AG04450 (cell line): ENCODE data around the gene GBP1. TPM values are rescaled to one million over a fixed set of nuclear protein-coding genes. Genes with fewer than 3 reads are reported as not detected.
"Not testable (repeated sequence)": the region's sequence is repeated elsewhere in the genome, so short reads cannot be mapped to it uniquely, and the experiment has no call there.

Experiments
- CTCF ChIA-PET: fragments of 300-600, 350-600 bp; formaldehyde crosslinking; extraction: SDS; loops from one replicate; lab custom pipeline; 2022; ENCODE audit warnings: antibody characterized with exemption, inconsistent platforms; lab: Charles Lee
- POLR2A ChIA-PET: fragments of 350-600 bp; formaldehyde crosslinking; extraction: SDS; loops from one replicate; lab custom pipeline; 2021; ENCODE audit warnings: antibody characterized with exemption, inconsistent platforms; lab: Yijun Ruan, JAX
- DNase-seq: peaks from one replicate; pipeline ENCODE4 v3.0.0-alpha.2; 2011; ENCODE audit warnings: low read depth, low spot score
- H3K27ac ChIP-seq: one replicate; pipeline ENCODE4 v1.5.1; 2012; ENCODE audit warnings: low read depth, low read length, control low read depth
- H3K27me3 ChIP-seq: one replicate; pipeline ENCODE4 v1.6.0; 2012; ENCODE audit warnings: low read length; ENCODE audit not compliant: control insufficient read depth, insufficient read depth
- H3K4me3 ChIP-seq: 2 replicates; pipeline ENCODE4 v1.5.1; 2011; ENCODE audit warnings: mild to moderate bottlenecking, low read depth, low read length, control low read depth
- H3K9me3 ChIP-seq: 2 replicates; pipeline ENCODE4 v1.5.1; 2012; ENCODE audit warnings: low read length; ENCODE audit not compliant: control insufficient read depth, insufficient read depth
- polyA plus RNA-seq: library from polyadenylated mRNA; depleted of rRNA; stranded (reverse); fragments of >200 nt; gene quantifications from 2 replicates; pipeline ENCODE4 v1.2.3, GENCODE V29; 2011
- TF ChIP-seq, protein P1 (sequence below): IDR thresholded peaks from 2 replicates; pipeline ENCODE4 v1.5.1; 2011; ENCODE audit warnings: low read depth, low read length, control low read depth, inconsistent platforms

GBP1 gene
- polyA plus RNA-seq, 1 experiment = 103 TPM

DNA sequence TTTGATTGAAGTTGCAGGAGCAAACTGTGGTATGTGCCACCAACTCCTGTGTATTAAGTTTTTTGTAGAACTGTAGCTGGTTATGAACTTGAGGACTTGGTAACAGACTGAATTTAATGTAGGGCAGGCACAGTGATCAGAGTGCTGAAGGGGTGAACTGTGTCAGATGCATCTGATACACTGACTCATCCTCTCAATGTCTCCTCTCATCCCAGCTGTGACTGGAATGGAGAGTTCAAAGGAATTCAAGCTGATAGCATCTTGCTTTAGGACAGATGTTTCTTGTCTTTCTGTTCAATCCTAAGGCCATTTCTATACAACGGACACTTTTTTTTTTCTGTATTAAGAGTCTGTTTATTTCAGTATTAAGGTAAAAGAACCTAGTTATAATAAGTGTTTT is 25.0 kb upstream of the GBP1 start:
- ChIA-PET CTCF (interaction anchor here (0.8 kb wide), 1 partner anchor 59 kb away, joined by 4 read pairs; no protein-coding TSS in a partner anchor), POLR2A (no interaction called here)
- TF ChIP-seq, protein P1, sequence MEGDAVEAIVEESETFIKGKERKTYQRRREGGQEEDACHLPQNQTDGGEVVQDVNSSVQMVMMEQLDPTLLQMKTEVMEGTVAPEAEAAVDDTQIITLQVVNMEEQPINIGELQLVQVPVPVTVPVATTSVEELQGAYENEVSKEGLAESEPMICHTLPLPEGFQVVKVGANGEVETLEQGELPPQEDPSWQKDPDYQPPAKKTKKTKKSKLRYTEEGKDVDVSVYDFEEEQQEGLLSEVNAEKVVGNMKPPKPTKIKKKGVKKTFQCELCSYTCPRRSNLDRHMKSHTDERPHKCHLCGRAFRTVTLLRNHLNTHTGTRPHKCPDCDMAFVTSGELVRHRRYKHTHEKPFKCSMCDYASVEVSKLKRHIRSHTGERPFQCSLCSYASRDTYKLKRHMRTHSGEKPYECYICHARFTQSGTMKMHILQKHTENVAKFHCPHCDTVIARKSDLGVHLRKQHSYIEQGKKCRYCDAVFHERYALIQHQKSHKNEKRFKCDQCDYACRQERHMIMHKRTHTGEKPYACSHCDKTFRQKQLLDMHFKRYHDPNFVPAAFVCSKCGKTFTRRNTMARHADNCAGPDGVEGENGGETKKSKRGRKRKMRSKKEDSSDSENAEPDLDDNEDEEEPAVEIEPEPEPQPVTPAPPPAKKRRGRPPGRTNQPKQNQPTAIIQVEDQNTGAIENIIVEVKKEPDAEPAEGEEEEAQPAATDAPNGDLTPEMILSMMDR = no peak
- H3K27me3 ChIP-seq = no peaks in the 10 kb centered on the region
- H3K9me3 ChIP-seq = no peaks in the 10 kb centered on the region
- no peak for DNase-seq
- no peak overlapping the region for H3K27ac ChIP-seq
- H3K4me3 ChIP-seq = no peak overlapping the region

DNA sequence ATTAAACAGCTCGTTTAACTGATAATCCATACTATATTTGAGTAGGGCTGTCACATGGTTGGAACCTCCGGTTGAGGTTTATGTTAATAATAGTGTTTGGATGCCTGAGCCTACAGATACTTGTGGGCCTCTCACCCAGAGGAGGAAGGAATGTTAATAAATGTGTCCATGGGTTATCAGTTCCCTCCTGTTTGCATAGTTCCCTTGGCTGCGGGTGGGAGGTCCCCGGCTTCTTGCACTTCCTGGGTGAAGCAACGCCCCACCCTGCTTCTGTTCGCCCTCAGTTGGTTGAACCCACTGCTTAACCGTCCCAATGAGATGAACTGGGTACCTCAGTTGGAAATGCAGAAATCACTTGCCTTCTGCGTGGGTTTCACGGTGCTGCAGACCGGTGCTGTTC is 23.6 kb upstream of the GBP1 start:
- DNase-seq = no peak
- ChIA-PET CTCF (interaction anchor here (1.0 to 1.6 kb wide), 3 partner anchors 115 to 270 kb away, joined by 3 to 6 read pairs (median 4); no protein-coding TSS in a partner anchor), POLR2A (no interaction called here)
- Histone ChIP-seq H3K27ac (no peak overlapping the region), H3K27me3 (no peaks in the 10 kb centered on the region), H3K4me3 (no peak overlapping the region), H3K9me3 (no peaks in the 10 kb centered on the region)
- TF ChIP-seq, protein P1 = no peak

DNA sequence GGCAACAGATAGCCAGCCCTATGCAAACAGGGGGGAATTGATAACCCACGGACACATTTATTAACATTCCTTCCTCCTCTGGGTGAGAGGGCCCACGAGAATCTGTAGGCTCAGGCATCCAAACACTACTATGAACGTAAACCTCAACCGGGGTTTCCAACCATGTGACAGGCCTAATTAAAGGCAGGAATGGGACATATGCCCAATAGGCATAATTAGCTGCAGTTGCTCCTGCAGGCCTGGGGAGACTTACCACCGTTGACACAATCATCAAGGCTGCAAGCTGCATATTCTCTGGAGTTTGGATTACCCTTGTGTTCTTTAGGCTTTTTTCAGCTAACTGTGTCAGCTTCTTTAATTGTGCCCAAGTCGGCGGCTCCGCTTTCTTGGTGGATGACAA is 22.2 kb upstream of the GBP1 start:
- Histone ChIP-seq H3K9me3 (no peaks in the 10 kb centered on the region), H3K27ac (no peak overlapping the region), H3K27me3 (peaks cover 2% of the 10 kb centered on the region), H3K4me3 (no peak overlapping the region)
- CTCF ChIA-PET = interaction anchor here (1.5 to 1.6 kb wide), 2 partner anchors 269 to 271 kb away, joined by 3 to 6 read pairs; no protein-coding TSS in a partner anchor
- POLR2A ChIA-PET = no interaction called here
- DNase-seq = no peak
- TF ChIP-seq, protein P1 = no peak

DNA sequence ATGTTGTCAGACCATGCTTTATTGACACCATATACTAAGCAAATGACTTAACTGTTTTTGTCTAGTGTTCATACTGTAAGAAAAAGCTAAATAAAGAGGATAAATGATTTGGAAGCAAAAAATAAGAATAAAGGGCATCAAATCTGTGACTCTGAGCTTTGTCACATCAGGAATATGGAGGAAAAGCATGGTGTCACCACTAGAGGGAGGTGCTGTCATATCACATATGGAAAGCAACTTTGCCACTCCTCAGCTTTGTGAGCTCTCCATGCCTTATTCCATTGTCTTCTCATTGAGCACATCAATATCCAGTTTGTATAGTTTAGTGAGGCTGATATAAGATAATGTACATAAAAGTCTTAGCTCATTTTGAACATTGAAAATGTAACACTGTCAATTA is 20.8 kb upstream of the GBP1 start:
- DNase-seq = no peak
- no peaks in the 10 kb centered on the region for H3K9me3 ChIP-seq
- TF ChIP-seq, protein P1 = peak; percentile 75
- H3K27me3 ChIP-seq = peaks cover 2% of the 10 kb centered on the region
- no peak overlapping the region for H3K4me3 ChIP-seq
- ChIA-PET POLR2A (no interaction called here), CTCF (interaction anchor here (0.6 to 3.7 kb wide), 33 partner anchors 9 to 368 kb away, joined by 3 to 43 read pairs (median 5); partner anchors contain the start of genes GBP1, GBP2, GBP3 and GBP6)
- no peak overlapping the region for H3K27ac ChIP-seq

DNA sequence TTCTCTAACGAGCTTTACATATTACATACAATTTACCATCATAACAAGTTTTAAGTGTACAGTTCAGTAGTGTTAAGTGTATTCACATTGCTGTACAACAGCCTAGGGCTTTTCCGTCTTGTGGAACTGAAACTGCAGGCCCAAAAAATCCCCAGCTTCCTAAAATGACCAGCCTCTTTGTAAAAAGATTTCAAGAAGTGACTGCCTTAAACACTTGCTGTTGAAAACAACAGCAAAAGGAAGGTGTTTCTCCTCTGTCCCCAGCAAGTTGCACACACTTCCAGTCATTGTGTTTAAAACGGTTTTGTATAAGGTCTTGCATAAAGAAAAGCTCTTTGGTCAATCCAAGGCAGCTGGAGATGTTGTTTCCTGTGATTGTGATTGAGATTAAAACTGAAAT is 16.0 kb upstream of the GBP1 start:
- Histone ChIP-seq H3K4me3 (no peak overlapping the region), H3K27me3 (peaks cover 2% of the 10 kb centered on the region), H3K9me3 (no peaks in the 10 kb centered on the region), H3K27ac (no peak overlapping the region)
- CTCF ChIA-PET = interaction anchor here (0.6 to 1.4 kb wide), 2 partner anchors 123 to 277 kb away, joined by 5 to 12 read pairs; no protein-coding TSS in a partner anchor
- TF ChIP-seq, protein P1 = no peak
- POLR2A ChIA-PET = no interaction called here
- no peak for DNase-seq

DNA sequence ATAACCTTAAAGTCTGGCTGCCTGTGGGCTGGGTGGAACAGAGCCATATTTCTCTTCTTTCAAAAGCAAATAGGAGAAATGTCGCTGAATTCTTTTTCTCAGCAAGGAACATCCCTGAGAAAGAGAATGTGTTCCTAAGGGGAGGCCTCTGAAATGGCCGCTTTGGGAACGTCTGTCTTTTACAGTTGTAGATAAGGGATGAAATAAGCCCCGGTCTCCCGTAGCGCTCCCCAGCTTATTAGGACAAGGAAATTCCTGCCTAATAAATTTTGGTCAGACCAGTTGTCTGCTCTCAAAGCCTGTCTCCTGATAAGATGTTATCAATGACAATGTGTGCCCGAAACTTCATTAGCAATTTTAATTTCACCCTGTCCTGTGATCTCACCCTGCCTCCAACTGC is 15.1 kb upstream of the GBP1 start:
- not testable (repeated sequence) for H3K4me3 ChIP-seq
- CTCF ChIA-PET = interaction anchor here (1.4 kb wide), 1 partner anchor 278 kb away, joined by 12 read pairs; no protein-coding TSS in a partner anchor

DNA sequence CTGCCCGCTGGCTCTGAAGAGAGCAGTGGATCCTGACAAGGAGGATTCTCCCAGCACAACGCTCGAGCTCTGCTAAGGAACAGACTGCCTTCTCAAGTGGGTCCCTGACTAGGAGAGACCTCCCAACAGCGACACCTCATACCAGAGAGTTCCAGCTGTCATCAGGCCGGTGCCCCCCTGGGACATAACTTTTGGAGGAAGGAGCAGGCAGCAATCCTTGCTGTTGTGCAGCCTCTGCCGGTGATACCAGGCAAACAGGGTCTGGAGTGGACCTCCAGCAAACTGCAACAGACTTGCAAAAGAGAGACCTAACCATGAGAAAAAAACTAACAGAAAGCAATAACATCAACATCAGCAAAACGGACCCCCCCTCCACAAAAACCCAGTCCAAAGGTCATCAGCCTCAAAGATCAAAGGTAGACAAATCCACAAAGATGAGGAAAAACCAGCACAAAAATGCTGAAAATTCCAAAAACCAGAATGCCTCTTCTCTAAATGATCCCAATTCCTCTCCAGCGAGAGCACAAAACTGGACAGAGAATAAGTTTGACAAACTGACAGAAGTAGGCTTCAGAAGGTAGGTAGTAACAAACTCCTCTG is 7.6 kb upstream of the GBP1 start:
- H3K27me3 ChIP-seq, H3K9me3 ChIP-seq, H3K27ac ChIP-seq, H3K4me3 ChIP-seq, DNase-seq, POLR2A ChIA-PET: not testable (repeated sequence)
- CTCF ChIA-PET = interaction anchor here (0.6 kb wide), 1 partner anchor 73 kb away, joined by 12 read pairs; no protein-coding TSS in a partner anchor

More for the DNA sequence above, 15.1 kb upstream of the GBP1 start:
- H3K9me3 ChIP-seq, POLR2A ChIA-PET, H3K27ac ChIP-seq, DNase-seq, H3K27me3 ChIP-seq: not testable (repeated sequence)
